Measurements from ENCODE around the gene FAM3D.

GRCh38 chr3:58594117-58594516 is 72.5 kb downstream of the FAM3D start:
- TF ChIP-seq CTCF (conservative IDR thresholded peaks at IDR 0.05; ENCODE audit: low read length) (no peak), EZH2phosphoT487 (IDR thresholded peaks at IDR 0.05; ENCODE audit: borderline replicate concordance) (no peak)

Measured in Loucy (cell line).